ENCODE data around the gene ARHGAP6.
"Not testable (repeated sequence)": the region's sequence is repeated elsewhere in the genome, so short reads cannot be mapped to it uniquely, and the experiment has no call there.

ARHGAP6 gene

DNA sequence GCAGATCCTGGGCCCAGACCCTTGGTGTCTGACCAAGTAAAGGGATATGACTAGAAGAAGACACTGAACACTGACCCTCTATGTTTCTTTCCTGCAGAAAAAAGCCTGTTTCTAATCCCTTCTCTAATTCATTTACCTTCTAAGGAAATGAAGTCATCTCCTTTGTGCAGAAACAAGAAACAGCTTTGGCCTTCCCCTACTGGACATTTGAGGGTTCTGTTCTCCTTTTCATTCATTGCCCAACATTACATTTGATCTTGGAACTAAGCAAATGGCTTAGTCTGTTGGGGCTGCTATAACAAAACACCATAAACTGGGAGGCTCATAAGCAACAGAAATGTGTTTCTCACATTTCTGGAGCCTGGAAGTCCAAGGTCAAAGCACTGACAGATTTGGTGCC is 534.6 kb downstream of the ARHGAP6 start:
- no peak for DNase-seq (ENCODE audit: extremely low read depth, low read depth)
- TF ChIP-seq CTCF (IDR thresholded peaks at IDR 0.05; ENCODE audit: low read depth, low read length), result no peak

- TF ChIP-seq CTCF (IDR thresholded peaks at IDR 0.05; ENCODE audit: low read depth, low read length), result no peak
- no peak for DNase-seq (ENCODE audit: extremely low read depth, low read depth)
Observed at GRCh38 chrX:11130136-11130535, 535.6 kb downstream of the ARHGAP6 start.

DNA sequence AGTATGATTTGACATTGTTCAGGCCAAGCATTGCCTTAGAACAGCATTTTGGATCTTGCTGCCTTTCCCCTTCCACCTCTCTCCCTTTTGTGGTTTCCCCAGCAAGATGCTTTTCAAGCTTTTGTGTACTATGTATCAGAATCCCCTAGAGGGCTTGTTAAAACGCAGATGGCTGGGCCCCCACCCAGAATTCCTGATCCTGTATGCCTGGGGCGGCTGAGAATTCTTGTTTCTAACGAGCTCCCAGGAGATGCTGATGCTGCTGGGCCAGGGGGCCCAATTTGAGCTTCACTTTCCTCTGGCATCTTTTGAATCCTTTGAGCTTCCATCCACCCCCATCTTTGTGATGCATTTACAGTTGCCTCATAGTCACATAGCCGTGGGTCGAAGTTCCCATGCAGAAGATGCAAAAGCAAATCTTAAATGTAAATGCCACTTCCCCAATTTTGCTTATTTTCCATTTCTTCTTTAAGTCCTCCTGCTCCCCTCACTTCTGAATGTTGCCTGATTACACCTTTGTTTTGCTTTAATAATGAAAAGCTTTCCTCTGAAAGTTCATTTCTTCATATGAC is 536.1 kb downstream of the ARHGAP6 start:
- TF ChIP-seq CTCF (IDR thresholded peaks at IDR 0.05; ENCODE audit: low read depth, low read length), result no peak
- no peak for DNase-seq (ENCODE audit: extremely low read depth, low read depth)

DNA sequence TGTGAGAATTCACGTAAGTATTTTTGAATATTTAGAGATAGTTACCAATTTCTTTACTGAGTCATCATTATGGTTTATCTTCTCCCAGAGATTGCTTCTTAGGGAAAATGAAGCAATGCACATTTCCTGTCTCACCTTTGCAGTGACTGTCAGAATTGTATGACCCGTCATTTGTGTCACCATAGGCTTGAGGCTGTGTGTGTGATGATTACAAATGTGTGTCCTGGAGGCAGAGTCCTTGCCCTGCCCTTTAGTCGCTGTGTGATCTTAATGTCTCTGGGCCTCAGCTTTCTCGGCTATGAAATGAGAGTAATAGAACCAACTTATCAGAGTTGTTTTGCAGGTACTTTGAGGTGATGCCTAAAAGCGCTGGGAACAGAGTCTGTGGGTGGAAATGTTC is 540.7 kb downstream of the ARHGAP6 start:
- no peak for DNase-seq (ENCODE audit: extremely low read depth, low read depth)
- TF ChIP-seq CTCF (IDR thresholded peaks at IDR 0.05; ENCODE audit: low read depth, low read length), result no peak

GRCh38 chrX:11124112-11124511 is 541.6 kb downstream of the ARHGAP6 start:
- DNase-seq (ENCODE audit: extremely low read depth, low read depth), result no peak
- no peak for TF ChIP-seq CTCF (IDR thresholded peaks at IDR 0.05; ENCODE audit: low read depth, low read length)

- not testable (repeated sequence) for DNase-seq (ENCODE audit: extremely low read depth, low read depth)
Observed at GRCh38 chrX:11123087-11123486, 542.6 kb downstream of the ARHGAP6 start.

GRCh38 chrX:11119313-11119943 is 546.3 kb downstream of the ARHGAP6 start:
- no peak for DNase-seq (ENCODE audit: extremely low read depth, low read depth)
- TF ChIP-seq CTCF (IDR thresholded peaks at IDR 0.05; ENCODE audit: low read depth, low read length), result no peak

DNA sequence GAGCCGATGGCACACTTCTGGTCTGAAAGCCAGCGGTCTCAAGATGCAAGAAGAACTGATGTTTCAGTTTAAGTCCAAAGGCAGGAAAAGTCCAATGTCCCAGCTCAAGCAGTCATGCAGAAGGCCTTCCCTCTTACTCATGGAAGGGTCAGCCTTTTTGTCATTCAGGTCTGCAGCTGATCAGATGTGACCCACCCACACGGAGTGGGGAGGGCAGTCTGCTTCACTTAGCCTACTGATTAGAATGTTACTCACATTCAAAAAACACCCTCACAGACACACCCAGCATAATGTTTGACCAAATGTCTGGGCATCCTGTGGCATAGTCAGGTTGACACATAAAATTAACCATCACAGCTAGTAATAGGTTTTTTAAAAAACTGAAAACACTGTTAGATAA is 548.0 kb downstream of the ARHGAP6 start:
- DNase-seq (ENCODE audit: extremely low read depth, low read depth), result no peak
- TF ChIP-seq CTCF (IDR thresholded peaks at IDR 0.05; ENCODE audit: low read depth, low read length), result no peak
